Immature natural killer cell (primary cell): Measurements from ENCODE around the gene JAK1. TPM values are rescaled to one million over a fixed set of nuclear protein-coding genes. Genes with fewer than 3 reads are reported as not detected.

Experiments used
- DNase-seq, 3 donors: peaks; one replicate each; pipeline ENCODE4 v3.0.0; 2022; ENCODE audit warnings: mixed read lengths in 1 of 3
- H3K27ac Mint-ChIP-seq, 6 donors: one replicate each; pipeline ENCODE4 v1.8.0; 2020; ENCODE audit warnings: mixed read lengths in 6 of 6, mild to moderate bottlenecking in 5 of 6, inconsistent platforms in 4 of 6, moderate library complexity in 3 of 6
- H3K27me3 Mint-ChIP-seq, 3 donors: one replicate each; pipeline ENCODE4 v1.8.0; 2020 to 2021; ENCODE audit warnings: low read depth in 3 of 3, mild to moderate bottlenecking in 3 of 3, mixed read lengths in 3 of 3, moderate library complexity in 3 of 3, inconsistent platforms in 1 of 3
- H3K36me3 Mint-ChIP-seq, 3 donors: one replicate each; pipeline ENCODE4 v1.8.0; 2020; ENCODE audit warnings: mixed read lengths in 3 of 3, inconsistent platforms in 2 of 3, mild to moderate bottlenecking in 2 of 3
- H3K4me1 Mint-ChIP-seq, 2 donors: one replicate each; pipeline ENCODE4 v1.8.0; 2020; ENCODE audit warnings: inconsistent platforms in 2 of 2, mild to moderate bottlenecking in 2 of 2, mixed read lengths in 2 of 2, moderate library complexity in 1 of 2
- H3K4me3 Mint-ChIP-seq, 5 donors: one replicate each; pipeline ENCODE4 v1.8.0; 2020; ENCODE audit warnings: mild to moderate bottlenecking in 5 of 5, mixed read lengths in 5 of 5, inconsistent platforms in 3 of 5, moderate library complexity in 3 of 5
- H3K9me3 Mint-ChIP-seq, 6 donors: one replicate each; pipeline ENCODE4 v1.8.0; 2020; ENCODE audit warnings: mild to moderate bottlenecking in 6 of 6, mixed read lengths in 6 of 6, inconsistent platforms in 4 of 6, moderate library complexity in 3 of 6
- polyA plus RNA-seq, 3 donors: library from polyadenylated mRNA; unstranded; fragments of 300-500 nt; fragmentation: Illumina TruSeq; gene quantifications; one replicate each; pipeline ENCODE4 v1.2.3, GENCODE V29; 2021

JAK1 gene
- polyA plus RNA-seq, 3 donors from 2014 or later, result 265 to 734 (median 416) TPM

DNA sequence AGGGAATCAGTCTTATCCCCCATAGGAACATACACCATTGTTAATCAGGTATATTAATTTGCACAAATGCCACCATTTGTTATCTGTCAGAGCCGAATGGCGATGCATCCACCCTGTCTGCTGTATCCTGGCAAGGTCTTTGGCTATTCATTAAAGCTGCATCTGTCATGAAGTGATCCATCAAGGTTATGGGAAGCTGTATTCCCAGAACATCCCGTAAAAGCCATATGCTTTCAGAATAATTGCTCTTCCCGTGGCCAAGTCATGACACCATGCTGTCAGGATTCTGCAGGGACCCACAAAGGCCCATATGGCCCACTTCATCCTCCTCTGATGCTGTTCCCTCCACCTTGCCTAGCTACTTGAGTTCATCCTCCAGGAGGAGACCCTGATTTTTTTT, 117.5 kb downstream of the JAK1 start:
- Mint-ChIP-seq H3K4me1 (peaks cover 2 to 42% of the 10 kb centered on the region in 2 donors), H3K27ac (peak overlapping the region in 3 of 6 donors; percentile 12 to 71 (median 62)), H3K36me3 (peaks cover 10 to 82% (median 35%) of the 10 kb centered on the region in 3 donors), H3K27me3 (peaks cover 19 to 44% (median 41%) of the 10 kb centered on the region in 3 donors), H3K4me3 (no peak overlapping the region), H3K9me3 (no peaks in the 10 kb centered on the region)
- DNase-seq, result no peak

DNA sequence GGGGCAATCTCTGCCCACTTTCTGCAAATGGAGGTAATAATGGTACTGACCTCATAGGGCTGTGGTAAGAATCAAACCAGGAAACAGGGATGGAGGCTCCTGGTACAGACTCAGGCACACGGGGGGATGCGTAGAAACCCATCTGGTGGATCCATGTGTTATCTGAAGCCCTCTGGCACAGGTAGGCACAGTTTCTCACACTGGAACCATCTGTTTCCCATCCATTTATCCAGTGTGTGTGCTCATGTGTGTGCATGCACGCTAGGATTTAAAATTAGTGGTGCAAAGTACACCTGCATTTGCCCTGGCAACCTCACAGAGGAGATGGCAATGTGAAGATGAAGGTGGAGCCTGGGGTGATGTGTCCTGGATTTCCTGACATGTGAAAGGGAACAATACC, 118.2 kb downstream of the JAK1 start:
- Mint-ChIP-seq H3K27me3 (peaks cover 19 to 47% (median 42%) of the 10 kb centered on the region in 3 donors), H3K27ac (peak overlapping the region in 2 of 6 donors; percentile 17 to 42), H3K4me1 (peaks cover 3 to 37% of the 10 kb centered on the region in 2 donors), H3K36me3 (peaks cover 10 to 81% (median 37%) of the 10 kb centered on the region in 3 donors), H3K4me3 (no peak overlapping the region), H3K9me3 (no peaks in the 10 kb centered on the region)
- DNase-seq, result no peak

DNA sequence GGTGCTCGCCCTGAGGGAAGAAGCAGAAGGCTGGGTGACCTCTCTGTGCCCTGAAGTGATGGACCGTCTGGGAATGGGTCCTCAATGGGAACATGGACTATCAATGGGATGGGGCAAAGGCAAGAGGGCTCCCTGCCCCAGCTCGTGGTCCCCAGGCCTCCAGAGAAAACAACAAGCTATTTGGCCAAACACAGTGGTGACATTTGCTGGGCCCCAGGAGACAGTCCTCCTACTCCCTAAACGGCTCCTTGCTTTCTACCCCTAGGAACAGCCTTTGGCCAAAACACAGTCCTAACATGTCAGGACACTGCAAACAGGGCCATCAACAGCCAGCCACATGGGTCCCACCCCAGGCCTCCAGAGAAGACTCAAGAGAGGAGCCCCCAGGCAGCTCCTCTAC, 118.7 kb downstream of the JAK1 start:
- DNase-seq, result no peak
- H3K4me3 Mint-ChIP-seq, result no peak overlapping the region
- no peaks in the 10 kb centered on the region for H3K9me3 Mint-ChIP-seq
- peaks cover 19 to 48% (median 47%) of the 10 kb centered on the region in 3 donors for H3K27me3 Mint-ChIP-seq
- peak overlapping the region in 2 of 6 donors; percentile 42 to 60 for H3K27ac Mint-ChIP-seq
- H3K4me1 Mint-ChIP-seq, result peaks cover 6 to 33% of the 10 kb centered on the region in 2 donors
- H3K36me3 Mint-ChIP-seq, result peaks cover 10 to 81% (median 39%) of the 10 kb centered on the region in 3 donors

DNA sequence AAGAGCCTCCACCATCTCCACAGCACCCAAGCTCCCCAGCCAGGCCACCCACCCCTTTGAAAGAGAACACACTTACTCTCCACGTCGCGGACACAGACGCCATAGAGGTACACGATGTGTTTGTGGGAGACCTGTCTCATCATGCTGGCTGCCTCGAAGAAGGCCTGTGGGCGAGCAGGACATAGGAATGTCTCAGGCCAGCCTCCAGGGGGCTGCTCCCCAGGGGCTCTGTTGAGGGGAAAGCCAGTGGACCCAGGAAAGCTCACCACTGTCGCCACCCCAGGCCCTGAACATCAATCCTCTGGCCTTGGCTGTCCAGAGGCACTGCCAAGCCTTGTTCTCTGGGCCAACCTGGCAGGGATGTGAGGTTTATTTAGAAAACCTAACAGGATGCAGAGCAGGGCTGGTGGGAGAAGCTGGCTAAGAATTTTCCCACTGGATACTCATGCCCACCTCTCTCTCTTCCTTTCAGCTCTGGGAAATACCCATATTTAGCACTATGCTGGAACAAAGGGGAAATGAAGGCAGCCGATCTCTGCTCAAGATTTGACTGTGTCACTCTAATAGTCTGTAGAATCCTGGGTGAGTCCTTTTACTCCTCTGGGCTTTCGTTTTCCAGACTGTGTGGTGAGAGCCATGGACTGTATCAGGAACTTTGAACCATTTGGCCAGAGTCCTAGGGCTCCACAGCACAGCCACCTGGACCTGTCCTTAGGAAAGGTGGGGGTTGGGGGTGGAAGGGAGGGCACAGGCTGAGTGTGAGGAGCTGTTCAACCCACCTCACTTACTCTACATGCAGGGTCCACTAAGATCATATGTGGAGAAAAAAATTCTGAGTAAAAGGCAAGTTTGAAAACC, 119.5 kb downstream of the JAK1 start:
- Mint-ChIP-seq H3K9me3 (no peaks in the 10 kb centered on the region), H3K27me3 (peaks cover 19 to 47% (median 43%) of the 10 kb centered on the region in 3 donors), H3K36me3 (peaks cover 10 to 75% (median 34%) of the 10 kb centered on the region in 3 donors), H3K27ac (peak overlapping the region; percentile 55 to 81 (median 74)), H3K4me1 (peaks cover 6 to 24% of the 10 kb centered on the region in 2 donors), H3K4me3 (no peak overlapping the region)
- no peak for DNase-seq

DNA sequence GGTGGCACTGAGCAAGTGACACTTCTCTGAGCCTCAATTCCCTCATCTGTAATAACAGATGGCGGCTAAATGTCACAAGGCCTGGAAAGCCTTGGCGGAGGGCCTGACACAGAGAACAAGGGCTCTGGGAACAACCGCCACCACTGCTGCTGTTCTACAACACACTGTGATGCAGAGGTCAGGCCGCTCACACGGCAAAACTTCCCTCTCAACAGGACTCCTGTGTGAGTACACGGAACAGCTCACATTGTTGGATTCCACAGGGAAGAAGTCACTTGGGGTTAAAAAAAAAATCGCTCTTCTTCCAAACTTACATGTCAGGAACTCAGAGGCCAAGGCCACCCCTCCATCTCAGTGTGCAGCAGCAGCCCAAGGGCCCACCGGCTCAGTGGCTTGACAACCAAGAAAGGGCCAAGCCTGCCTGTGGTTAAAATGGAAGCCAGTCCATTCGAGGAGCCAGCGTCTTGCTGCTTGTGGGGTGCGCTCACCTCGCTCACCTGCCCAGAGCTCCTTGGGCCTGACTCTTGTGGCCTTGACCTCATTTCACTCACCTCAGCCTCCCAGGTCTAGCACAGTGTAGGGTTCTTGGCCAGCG, 120.4 kb downstream of the JAK1 start:
- H3K27ac Mint-ChIP-seq, result peak overlapping the region; percentile 55 to 81 (median 72)

DNA sequence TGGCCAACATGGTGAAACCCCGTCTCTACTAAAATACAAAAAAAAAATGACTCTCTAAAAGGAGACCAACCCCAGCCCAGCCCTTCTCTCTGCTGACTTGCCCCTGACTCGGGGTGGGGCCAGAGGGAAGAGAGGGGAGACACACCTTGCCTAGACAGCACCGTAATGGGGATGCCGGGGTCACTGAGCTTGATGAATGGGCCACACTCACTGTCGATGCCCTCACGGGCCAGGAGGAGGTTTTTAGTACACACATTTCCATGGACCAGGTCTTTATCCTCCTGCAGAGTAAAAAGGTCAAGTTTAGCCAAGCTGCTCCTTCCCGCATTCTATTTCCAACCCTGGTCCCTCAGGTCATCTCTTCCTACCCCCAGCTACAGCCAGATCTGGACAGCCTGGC, 121.7 kb downstream of the JAK1 start:
- H3K27me3 Mint-ChIP-seq, result peaks cover 14 to 40% (median 36%) of the 10 kb centered on the region in 3 donors
- H3K27ac Mint-ChIP-seq, result peak overlapping the region; percentile 12 to 86 (median 72)
- H3K4me1 Mint-ChIP-seq, result peaks cover 6 to 8% of the 10 kb centered on the region in 2 donors
- H3K36me3 Mint-ChIP-seq, result peaks cover 16 to 70% (median 38%) of the 10 kb centered on the region in 3 donors
- DNase-seq, result no peak
- no peak overlapping the region for H3K4me3 Mint-ChIP-seq
- no peaks in the 10 kb centered on the region for H3K9me3 Mint-ChIP-seq

More for the DNA sequence above, 120.4 kb downstream of the JAK1 start:
- no peak for DNase-seq
- peaks cover 6 to 15% of the 10 kb centered on the region in 2 donors for H3K4me1 Mint-ChIP-seq
- H3K9me3 Mint-ChIP-seq, result no peaks in the 10 kb centered on the region
- H3K36me3 Mint-ChIP-seq, result peaks cover 14 to 78% (median 36%) of the 10 kb centered on the region in 3 donors
- H3K4me3 Mint-ChIP-seq, result no peak overlapping the region
- H3K27me3 Mint-ChIP-seq, result peaks cover 19 to 47% (median 41%) of the 10 kb centered on the region in 3 donors

DNA sequence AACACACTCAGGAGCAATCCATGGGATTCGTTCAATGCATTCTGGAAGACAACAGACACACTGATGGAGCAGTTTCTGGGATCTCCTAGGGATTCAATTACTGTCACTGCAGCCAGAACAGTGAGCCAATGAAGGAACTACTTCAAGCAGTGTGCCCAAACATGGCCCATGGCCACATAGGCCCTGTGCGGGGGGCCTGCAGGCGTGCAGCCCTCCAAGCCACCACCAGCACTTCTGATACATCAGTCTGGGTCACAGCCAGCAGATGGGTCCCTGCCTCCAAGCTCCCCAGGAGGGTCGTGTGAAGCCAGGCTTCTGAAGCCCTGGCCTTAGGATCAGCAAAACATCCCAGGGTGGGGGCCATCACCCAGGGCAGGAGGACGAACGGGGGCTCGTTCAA, 122.2 kb downstream of the JAK1 start:
- Mint-ChIP-seq H3K4me1 (peaks cover 5 to 6% of the 10 kb centered on the region in 2 donors), H3K27me3 (peaks cover 11 to 38% (median 35%) of the 10 kb centered on the region in 3 donors), H3K4me3 (no peak overlapping the region), H3K27ac (peak overlapping the region in 5 of 6 donors; percentile 12 to 77 (median 44)), H3K36me3 (peaks cover 18 to 67% (median 40%) of the 10 kb centered on the region in 3 donors), H3K9me3 (no peaks in the 10 kb centered on the region)
- no peak for DNase-seq

DNA sequence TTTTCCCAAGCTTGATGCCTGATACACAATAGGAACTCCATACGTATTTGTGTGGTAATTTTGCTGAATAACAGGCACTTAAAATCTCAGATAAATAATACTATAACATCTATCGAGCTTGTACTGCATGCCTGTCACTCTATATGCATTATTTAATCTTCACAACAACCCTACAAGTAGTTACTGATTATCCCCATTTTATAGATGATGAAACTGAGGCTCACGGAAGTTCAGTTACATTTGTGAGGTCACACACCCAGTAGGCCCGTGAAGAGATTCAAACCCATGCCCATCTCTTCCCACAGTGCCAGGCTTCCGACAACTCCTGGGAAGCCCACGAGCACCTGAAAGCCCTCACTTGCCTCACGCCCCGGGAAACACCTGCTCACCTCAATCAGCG, 122.7 kb downstream of the JAK1 start:
- no peak for DNase-seq
- Mint-ChIP-seq H3K4me3 (no peak overlapping the region), H3K9me3 (no peaks in the 10 kb centered on the region), H3K27ac (peak overlapping the region; percentile 16 to 77 (median 47)), H3K4me1 (peaks cover 5 to 6% of the 10 kb centered on the region in 2 donors), H3K27me3 (peaks cover 10 to 35% (median 34%) of the 10 kb centered on the region in 3 donors), H3K36me3 (peaks cover 20 to 64% (median 41%) of the 10 kb centered on the region in 3 donors)

DNA sequence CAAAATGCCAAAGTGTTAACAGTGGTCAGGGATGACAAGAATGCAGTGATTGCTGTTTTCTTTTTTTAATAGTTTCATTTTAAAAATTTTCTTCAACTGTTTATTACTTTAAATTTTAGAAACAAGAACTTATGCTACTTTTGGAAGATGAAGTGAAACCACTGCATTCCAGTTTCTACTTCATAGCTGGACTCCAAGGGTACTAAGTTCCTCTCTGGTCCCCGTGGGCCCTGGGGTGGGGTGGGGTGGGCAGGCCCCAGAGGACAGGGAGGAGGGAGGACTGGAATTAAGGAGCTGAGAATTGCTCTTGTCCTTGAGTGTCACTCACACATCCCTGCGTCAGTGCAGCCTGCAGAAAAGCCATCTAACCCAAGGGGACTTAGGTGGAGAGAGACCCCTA, 124.1 kb downstream of the JAK1 start:
- peak overlapping the region in 2 of 6 donors; percentile 29 to 64 for H3K27ac Mint-ChIP-seq
- peaks cover 27 to 70% (median 49%) of the 10 kb centered on the region in 3 donors for H3K36me3 Mint-ChIP-seq
- no peak overlapping the region for H3K4me3 Mint-ChIP-seq
- H3K4me1 Mint-ChIP-seq, result peaks cover 5 to 6% of the 10 kb centered on the region in 2 donors
- no peaks in the 10 kb centered on the region for H3K9me3 Mint-ChIP-seq
- no peak for DNase-seq
- H3K27me3 Mint-ChIP-seq, result peaks cover 6 to 38% (median 37%) of the 10 kb centered on the region in 3 donors

DNA sequence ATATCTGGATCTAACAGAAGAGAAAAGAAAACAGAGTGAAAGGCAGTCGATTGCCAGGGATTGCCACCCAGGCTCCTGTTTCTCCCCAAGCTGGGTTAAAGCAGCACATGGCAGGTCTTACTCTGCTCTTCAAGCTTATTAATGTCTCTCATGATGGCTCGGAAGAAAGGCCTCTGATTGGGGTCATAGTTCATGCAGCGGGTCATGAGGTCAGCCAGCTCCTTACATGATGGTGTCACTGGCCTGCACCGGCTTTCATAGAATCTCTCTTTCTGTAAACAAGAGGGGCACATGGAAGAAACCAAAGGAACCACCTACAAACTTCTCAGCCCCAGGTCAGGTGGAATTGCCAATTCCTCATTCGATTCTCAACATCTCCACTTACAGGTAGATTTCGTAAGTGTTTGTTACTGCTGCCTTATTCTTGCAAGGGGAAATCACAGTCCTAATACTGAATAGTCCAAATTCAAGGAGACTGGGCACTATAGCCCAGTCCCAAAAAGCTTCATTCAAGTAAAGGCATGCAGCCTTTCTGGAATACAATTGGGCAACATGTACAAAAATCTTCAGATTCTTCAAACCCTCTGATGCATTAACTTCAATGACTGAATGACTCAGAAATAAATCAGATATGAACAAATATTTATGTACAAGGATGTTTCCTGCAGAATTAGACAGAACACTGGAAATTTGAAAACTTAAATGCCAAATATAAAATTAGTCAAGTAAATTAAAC, 124.9 kb downstream of the JAK1 start:
- no peak for DNase-seq
- peaks cover 5 to 6% of the 10 kb centered on the region in 2 donors for H3K4me1 Mint-ChIP-seq
- H3K9me3 Mint-ChIP-seq, result no peaks in the 10 kb centered on the region
- peak overlapping the region; percentile 15 to 76 (median 43) for H3K27ac Mint-ChIP-seq
- peaks cover 34 to 72% (median 56%) of the 10 kb centered on the region in 3 donors for H3K36me3 Mint-ChIP-seq
- peaks cover 6 to 39% (median 35%) of the 10 kb centered on the region in 3 donors for H3K27me3 Mint-ChIP-seq
- H3K4me3 Mint-ChIP-seq, result no peak overlapping the region

DNA sequence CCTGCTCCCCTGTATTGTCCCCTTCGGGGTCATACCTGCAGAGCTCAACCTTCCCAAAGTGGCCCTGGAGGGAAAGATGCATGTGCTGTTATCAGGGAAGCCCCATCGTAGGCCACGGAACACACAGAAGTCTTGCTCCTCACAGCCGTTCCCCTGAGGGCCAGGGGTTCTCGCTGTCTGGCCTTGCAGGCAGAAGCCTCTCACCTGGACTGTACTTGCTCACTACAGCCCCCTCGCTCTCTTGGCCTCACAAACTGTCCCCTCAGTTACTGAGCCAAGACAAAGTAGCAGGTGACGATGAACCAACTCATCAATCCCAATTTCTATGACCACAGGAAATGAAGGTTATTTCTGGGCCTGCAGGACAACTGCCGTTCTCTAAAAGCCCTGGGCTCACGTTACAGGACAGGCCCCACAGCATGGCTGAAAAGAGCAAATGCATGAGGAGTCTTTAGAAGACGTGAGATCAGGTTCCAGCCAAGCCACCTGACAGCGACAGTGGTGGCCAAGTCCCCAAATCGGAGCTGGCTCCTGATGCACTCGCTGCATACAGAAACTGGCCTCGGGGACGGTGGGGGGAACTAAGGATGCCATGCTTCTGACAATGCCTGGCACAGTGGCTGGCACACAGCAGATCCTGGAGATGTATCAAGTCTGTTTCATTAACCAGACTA, 126.5 kb downstream of the JAK1 start:
- H3K27ac Mint-ChIP-seq, result peak overlapping the region in 4 of 6 donors; percentile 9 to 62 (median 33)
- H3K36me3 Mint-ChIP-seq, result peaks cover 31 to 65% (median 58%) of the 10 kb centered on the region in 3 donors
- DNase-seq, result no peak
- H3K27me3 Mint-ChIP-seq, result peaks cover 2 to 34% (median 31%) of the 10 kb centered on the region in 3 donors
- H3K9me3 Mint-ChIP-seq, result no peaks in the 10 kb centered on the region
- peaks cover 3 to 6% of the 10 kb centered on the region in 2 donors for H3K4me1 Mint-ChIP-seq
- no peak overlapping the region for H3K4me3 Mint-ChIP-seq

DNA sequence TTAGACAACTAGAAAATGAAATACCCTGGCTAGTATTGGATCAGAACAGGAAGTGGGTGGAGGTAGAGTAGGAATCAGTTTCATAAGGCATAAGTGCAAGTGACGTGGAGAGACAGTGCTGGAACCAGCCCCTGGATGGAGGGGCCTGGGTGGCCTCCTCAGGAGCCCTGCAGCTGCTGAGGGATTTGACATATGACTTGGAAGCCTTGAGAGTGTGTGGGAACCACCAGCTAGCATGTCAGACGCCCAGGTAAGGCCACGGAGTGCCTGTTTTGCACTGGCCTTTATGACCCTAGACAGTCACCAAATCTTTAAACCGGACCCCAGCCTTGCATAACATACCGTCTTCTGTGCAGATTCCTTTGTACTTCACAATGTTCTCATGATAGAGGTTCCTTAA, 127.1 kb downstream of the JAK1 start:
- Mint-ChIP-seq H3K4me1 (peaks cover 0 to 6% of the 10 kb centered on the region in 2 donors), H3K36me3 (peaks cover 31 to 64% (median 55%) of the 10 kb centered on the region in 3 donors)

DNA sequence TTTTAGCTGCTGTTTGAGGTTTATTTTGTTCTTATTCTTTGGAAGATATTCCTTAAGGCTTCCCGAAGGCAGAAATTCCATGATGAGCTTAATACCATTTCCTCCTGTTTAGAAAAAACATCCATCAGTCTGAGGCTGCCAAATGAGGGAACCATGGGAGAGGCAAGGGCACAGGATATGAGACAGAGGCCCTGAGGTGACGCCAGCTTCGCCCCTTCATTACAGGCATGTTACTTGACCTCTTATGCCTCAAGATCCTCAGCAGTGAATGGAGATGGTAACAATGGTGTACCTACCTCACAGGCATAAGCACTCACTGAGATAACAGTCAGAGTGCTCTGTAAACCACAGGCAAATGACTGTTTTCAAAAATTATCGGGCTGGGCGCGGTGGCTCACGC, 127.9 kb downstream of the JAK1 start:
- Mint-ChIP-seq H3K27ac (peak overlapping the region in 4 of 6 donors; percentile 10 to 51 (median 46)), H3K4me1 (peaks cover 0 to 4% of the 10 kb centered on the region in 2 donors), H3K36me3 (peaks cover 38 to 64% (median 47%) of the 10 kb centered on the region in 3 donors), H3K4me3 (no peak overlapping the region), H3K9me3 (no peaks in the 10 kb centered on the region), H3K27me3 (peaks cover 0 to 26% (median 23%) of the 10 kb centered on the region in 3 donors)
- DNase-seq, result no peak

More for the DNA sequence above, 127.1 kb downstream of the JAK1 start:
- Mint-ChIP-seq H3K9me3 (no peaks in the 10 kb centered on the region), H3K4me3 (no peak overlapping the region), H3K27ac (peak overlapping the region in 5 of 6 donors; percentile 26 to 62 (median 37)), H3K27me3 (peaks cover 0 to 29% (median 26%) of the 10 kb centered on the region in 3 donors)
- no peak for DNase-seq
